HuH-7.5 (cell line): ENCODE results near the gene PLEK.
"Not testable (repeated sequence)": the region's sequence is repeated elsewhere in the genome, so short reads cannot be mapped to it uniquely, and the experiment has no call there.

ENCODE experiments used
- DNase-seq: peaks from one replicate; pipeline ENCODE4 v3.0.0; 2011; ENCODE audit warnings: low spot score

Gene PLEK

GRCh38 chr2:68385220-68385906, 20.3 kb downstream of the PLEK start:
- no peak for DNase-seq

- DNase-seq, result no peak
Observed at GRCh38 chr2:68385907-68386287, 20.8 kb downstream of the PLEK start.

DNA sequence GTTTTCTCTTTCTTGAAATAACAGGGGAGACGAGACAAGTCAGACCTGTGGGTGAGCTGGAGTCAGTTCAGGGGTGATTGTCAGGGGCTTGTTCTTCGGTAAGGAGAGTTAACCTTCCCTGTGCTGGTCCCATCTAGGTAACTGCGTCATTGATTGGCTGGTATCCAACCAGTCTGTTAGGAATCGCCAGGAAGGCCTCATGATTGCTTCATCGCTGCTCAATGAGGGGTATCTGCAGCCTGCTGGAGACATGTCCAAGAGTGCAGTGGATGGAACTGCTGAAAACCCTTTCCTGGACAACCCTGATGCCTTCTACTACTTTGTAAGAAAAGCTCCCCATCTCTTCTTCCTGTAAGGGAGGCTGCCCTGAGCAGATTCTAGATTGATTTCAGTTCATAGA, 21.3 kb downstream of the PLEK start:
- DNase-seq, result no peak

DNA sequence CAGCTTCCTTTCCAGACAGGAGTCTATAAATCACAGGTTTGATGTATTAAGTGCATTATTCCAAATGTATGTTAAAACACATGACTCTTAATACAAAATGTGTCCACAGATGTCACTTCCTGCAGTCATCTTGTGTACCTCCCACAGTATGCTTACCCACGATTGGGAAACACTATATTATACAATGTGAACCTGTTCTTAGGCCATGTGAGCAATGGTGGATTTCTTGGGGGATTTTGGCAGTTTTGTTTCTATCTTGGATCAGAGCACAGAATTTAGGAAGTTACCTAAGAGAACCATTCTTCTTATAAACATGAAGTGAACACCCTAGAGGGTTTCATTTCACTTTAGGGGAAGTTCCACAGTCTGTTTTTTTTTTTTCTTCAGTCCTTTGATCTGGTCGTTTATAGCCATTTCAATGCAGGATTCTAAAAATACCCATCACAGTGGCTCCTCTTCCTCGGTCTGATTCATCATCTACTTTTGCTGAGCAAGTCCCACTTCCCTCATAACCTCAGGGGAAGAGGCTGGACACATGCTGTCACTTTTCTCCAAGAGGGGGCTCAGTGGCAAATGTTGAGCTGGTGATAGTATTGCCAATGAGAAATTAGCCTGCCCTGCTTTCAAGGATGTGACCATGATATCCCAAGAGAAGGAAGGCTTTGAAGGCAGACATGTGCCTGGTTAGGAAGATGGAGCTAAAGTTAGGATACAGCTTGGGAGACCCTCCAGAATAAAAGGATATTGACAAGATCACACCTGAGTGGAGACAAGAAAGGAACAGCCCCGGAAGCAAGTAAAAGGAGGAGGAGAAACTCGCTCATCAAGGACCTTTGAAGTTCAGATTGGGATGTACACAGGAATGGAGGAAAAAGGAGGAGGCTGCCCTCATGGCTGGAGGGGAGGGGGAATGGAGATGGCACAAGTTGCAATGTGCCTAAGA, 22.6 kb downstream of the PLEK start:
- no peak for DNase-seq

GRCh38 chr2:68388358-68388757, 23.3 kb downstream of the PLEK start:
- no peak for DNase-seq

GRCh38 chr2:68388772-68389171, 23.7 kb downstream of the PLEK start:
- DNase-seq, result no peak

GRCh38 chr2:68390114-68390513, 25.0 kb downstream of the PLEK start:
- no peak for DNase-seq

GRCh38 chr2:68390586-68390985, 25.5 kb downstream of the PLEK start:
- no peak for DNase-seq

DNA sequence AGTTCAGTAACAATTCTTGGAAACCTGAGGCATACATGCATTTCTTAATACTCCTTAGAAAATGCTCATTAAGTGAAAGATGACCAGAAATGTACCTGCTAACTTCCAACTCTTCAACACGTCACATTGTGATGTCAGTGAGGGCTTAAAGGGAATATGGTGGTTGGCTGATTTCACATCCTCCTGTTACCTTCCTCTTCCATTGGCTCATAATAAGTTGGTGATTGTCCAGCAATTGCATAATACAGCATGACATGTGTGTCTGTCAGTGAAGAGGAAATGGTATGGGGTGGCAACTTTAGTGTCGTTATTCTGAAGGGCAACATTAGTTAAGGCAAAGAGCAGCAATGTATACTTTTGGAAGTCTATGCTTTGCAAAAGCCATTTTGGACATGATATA, 26.0 kb downstream of the PLEK start:
- no peak for DNase-seq

GRCh38 chr2:68391869-68392268, 26.8 kb downstream of the PLEK start:
- DNase-seq, result no peak

- no peak for DNase-seq
Observed at GRCh38 chr2:68396093-68396492, 31.0 kb downstream of the PLEK start.

DNA sequence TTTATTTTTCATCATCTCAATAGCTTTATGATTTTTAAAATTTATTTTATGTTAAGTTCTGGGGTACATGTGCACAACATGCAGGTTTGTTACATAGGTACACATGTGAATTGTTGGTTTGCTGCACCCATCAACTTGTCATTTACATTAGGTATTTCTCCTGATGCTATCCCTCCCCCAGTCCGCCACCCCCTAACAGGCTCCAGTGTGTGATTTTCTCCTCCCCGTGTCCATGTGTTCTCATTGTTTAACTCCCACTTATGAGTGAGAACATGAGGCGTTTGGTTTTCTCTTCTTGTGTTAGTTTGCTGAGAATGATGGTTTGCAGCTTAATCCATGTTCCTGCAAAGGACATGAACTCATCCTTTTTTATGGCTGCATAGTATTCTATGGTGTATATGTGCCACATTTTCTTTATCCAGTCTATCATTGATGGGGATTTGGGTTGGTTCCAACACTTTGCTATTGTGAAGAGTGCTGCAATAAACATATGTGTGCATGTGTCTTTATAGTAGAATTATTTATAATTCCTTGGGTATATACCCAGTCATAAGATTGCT, 32.7 kb downstream of the PLEK start:
- not testable (repeated sequence) for DNase-seq

GRCh38 chr2:68403199-68403644, 38.1 kb downstream of the PLEK start:
- no peak for DNase-seq

- no peak for DNase-seq
Observed at GRCh38 chr2:68404164-68404563, 39.1 kb downstream of the PLEK start.

GRCh38 chr2:68404893-68405799, 40.1 kb downstream of the PLEK start:
- DNase-seq, result no peak

- DNase-seq, result no peak
Observed at GRCh38 chr2:68411397-68412126, 46.5 kb downstream of the PLEK start.

- no peak for DNase-seq
Observed at GRCh38 chr2:68412127-68412819, 47.2 kb downstream of the PLEK start.

GRCh38 chr2:68413466-68413865, 48.4 kb downstream of the PLEK start:
- no peak for DNase-seq

GRCh38 chr2:68414452-68414851, 49.4 kb downstream of the PLEK start:
- no peak for DNase-seq

DNA sequence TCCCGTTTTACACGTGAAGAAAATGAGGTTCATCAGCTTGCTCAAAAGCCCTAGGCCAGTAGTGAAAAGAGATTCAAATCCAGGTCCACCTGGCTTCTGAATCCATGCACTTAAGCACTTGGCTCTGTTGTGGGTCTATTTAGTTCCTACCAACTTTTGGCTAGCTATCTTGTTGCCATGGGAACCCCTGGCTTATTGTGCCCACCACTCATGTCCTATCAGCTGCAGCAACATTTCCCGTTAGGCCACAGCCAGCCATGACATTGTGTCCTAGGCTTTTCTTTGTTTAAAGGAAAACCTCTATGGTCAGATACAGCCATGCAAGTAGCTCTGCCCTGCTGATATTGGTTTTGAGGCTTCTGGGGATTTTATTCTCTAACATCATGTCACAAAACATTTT, 49.8 kb downstream of the PLEK start:
- no peak for DNase-seq

DNA sequence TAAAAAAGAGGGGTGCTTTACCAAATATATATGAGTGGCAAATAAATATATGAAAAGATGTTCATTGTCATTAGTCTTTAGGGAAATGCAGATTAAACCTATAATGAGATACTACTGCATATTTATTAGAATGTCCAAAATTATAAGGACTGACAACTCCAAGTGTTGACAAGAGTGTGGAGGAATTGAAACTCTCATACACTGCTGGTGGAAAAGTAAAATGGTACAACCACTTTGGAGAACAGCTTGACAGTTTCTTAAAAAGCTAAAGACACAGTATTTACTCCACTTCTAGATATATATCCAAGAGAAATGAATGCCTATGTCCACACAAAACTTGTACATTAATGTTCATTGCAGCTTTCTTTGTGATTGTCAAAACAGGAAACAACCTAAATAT, 50.4 kb downstream of the PLEK start:
- DNase-seq, result no peak
